SU-DHL-6 (cell line): ENCODE results near the gene PPIG.
"Not testable (repeated sequence)": the region's sequence is repeated elsewhere in the genome, so short reads cannot be mapped to it uniquely, and the experiment has no call there.

ENCODE experiments used
- H2AFZ ChIP-seq: fragments of 200-600 bp; sonication (generic); 2 replicates; pipeline ENCODE4 v1.6.1; 2014; ENCODE audit warnings: low read depth, mild to moderate bottlenecking, moderate library complexity, mixed read lengths, antibody characterized with exemption, low read length; ENCODE audit not compliant: severe bottlenecking
- H3F3A ChIP-seq: fragments of 200-600 bp; shearing (Covaris generic); 2 replicates; pipeline ENCODE4 v1.6.0; 2016; ENCODE audit warnings: antibody characterized with exemption, mild to moderate bottlenecking; ENCODE audit not compliant: insufficient read depth
- H3K27ac ChIP-seq: fragments of 200-600 bp; sonication (generic); 2 replicates; pipeline ENCODE4 v1.5.1; 2016; ENCODE audit warnings: low read depth, mild to moderate bottlenecking, low read length, moderate library complexity, mixed read lengths
- H3K27me3 ChIP-seq: fragments of 200-600 bp; sonication (generic), shearing (Covaris generic); 2 replicates; pipeline ENCODE4 v1.6.0; 2014; ENCODE audit warnings: mild to moderate bottlenecking, low read length
- H3K36me3 ChIP-seq: fragments of 200-600 bp; sonication (generic); 2 replicates; pipeline ENCODE4 v1.6.1; 2014; ENCODE audit warnings: mild to moderate bottlenecking, low read length, mixed read lengths
- H3K4me2 ChIP-seq: fragments of 300-600, 200-600 bp; shearing (Covaris generic), sonication (generic); 2 replicates; pipeline ENCODE4 v1.6.0; 2014; ENCODE audit warnings: low read length, low read depth, mild to moderate bottlenecking; ENCODE audit not compliant: poor library complexity, severe bottlenecking
- H3K4me3 ChIP-seq: fragments of 200-600 bp; sonication (generic); 2 replicates; pipeline ENCODE4 v1.5.1; 2014; ENCODE audit warnings: antibody characterized with exemption, low read length, mild to moderate bottlenecking, mixed read lengths; ENCODE audit not compliant: insufficient read depth, poor library complexity, severe bottlenecking
- H3K79me2 ChIP-seq: fragments of 200-600 bp; sonication (generic); 2 replicates; pipeline ENCODE4 v1.6.1; 2014; ENCODE audit warnings: mild to moderate bottlenecking, low read length, moderate library complexity; ENCODE audit not compliant: insufficient read depth
- H3K9ac ChIP-seq: fragments of 200-600 bp; sonication (generic); 2 replicates; pipeline ENCODE4 v1.7.0; 2014; ENCODE audit warnings: mild to moderate bottlenecking, low read length
- H3K9me2 ChIP-seq: fragments of 200-600 bp; sonication (generic); replicated peaks from 2 replicates; pipeline ENCODE4 v1.6.1; 2014; ENCODE audit warnings: low read length; ENCODE audit not compliant: insufficient read depth
- H3K9me3 ChIP-seq: fragments of 200-600 bp; sonication (generic); 2 replicates; pipeline ENCODE4 v1.6.1; 2014; ENCODE audit warnings: low read length, mixed read lengths; ENCODE audit not compliant: insufficient read depth
- H4K20me1 ChIP-seq: fragments of 200-600 bp; sonication (generic); 2 replicates; pipeline ENCODE4 v1.6.1; 2014; ENCODE audit warnings: low read depth, mild to moderate bottlenecking, antibody characterized with exemption, low read length, moderate library complexity, mixed read lengths
- EZH2phosphoT487 ChIP-seq: fragments of 200-600 bp; sonication (generic), shearing (Covaris generic); conservative IDR thresholded peaks from 2 replicates; pipeline ENCODE4 v1.6.1; 2018; ENCODE audit warnings: mild to moderate bottlenecking, antibody characterized with exemption, low read length, moderate library complexity, mixed read lengths
- TF ChIP-seq, protein P1 (sequence below): fragments of 200-600 bp; sonication (generic); IDR thresholded peaks from one replicate; pipeline ENCODE4 v1.5.1; 2017; ENCODE audit warnings: antibody characterized with exemption, mild to moderate bottlenecking, low read length, moderate library complexity; ENCODE audit not compliant: insufficient read depth, poor library complexity, severe bottlenecking

The PPIG gene

DNA sequence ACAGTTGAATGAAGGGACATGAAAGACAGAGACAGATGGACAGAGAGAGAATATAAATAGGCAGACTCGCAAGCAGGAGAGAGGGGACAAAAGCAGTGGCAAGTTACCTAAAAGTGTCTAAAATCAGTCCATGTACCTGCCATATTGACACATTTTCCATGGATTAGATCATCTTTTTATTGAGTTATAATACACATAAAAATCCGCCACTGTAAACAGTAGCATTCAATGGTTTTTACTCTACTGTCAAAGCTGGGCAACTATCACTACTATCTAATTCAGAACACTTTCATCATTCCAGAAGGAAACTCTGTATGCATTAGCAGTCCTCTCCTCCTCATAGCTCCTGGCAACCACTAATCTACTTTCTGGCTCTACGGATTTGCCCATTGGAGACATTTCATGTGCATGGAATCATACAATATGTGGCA, 100.0 kb downstream of the PPIG start:
- Histone ChIP-seq H2AFZ (no peak overlapping the region), H3K9ac (no peak overlapping the region), H3K9me2 (no peaks in the 10 kb centered on the region), H3K9me3 (no peaks in the 10 kb centered on the region), H3K36me3 (no peaks in the 10 kb centered on the region), H3K4me3 (no peak overlapping the region), H3K79me2 (no peaks in the 10 kb centered on the region), H3F3A (no peaks in the 10 kb centered on the region), H3K4me2 (no peak overlapping the region), H3K27ac (no peak overlapping the region), H4K20me1 (no peaks in the 10 kb centered on the region), H3K27me3 (no peaks in the 10 kb centered on the region)
- TF ChIP-seq EZH2phosphoT487, result no peak
- TF ChIP-seq, protein P1, sequence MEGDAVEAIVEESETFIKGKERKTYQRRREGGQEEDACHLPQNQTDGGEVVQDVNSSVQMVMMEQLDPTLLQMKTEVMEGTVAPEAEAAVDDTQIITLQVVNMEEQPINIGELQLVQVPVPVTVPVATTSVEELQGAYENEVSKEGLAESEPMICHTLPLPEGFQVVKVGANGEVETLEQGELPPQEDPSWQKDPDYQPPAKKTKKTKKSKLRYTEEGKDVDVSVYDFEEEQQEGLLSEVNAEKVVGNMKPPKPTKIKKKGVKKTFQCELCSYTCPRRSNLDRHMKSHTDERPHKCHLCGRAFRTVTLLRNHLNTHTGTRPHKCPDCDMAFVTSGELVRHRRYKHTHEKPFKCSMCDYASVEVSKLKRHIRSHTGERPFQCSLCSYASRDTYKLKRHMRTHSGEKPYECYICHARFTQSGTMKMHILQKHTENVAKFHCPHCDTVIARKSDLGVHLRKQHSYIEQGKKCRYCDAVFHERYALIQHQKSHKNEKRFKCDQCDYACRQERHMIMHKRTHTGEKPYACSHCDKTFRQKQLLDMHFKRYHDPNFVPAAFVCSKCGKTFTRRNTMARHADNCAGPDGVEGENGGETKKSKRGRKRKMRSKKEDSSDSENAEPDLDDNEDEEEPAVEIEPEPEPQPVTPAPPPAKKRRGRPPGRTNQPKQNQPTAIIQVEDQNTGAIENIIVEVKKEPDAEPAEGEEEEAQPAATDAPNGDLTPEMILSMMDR, result no peak

DNA sequence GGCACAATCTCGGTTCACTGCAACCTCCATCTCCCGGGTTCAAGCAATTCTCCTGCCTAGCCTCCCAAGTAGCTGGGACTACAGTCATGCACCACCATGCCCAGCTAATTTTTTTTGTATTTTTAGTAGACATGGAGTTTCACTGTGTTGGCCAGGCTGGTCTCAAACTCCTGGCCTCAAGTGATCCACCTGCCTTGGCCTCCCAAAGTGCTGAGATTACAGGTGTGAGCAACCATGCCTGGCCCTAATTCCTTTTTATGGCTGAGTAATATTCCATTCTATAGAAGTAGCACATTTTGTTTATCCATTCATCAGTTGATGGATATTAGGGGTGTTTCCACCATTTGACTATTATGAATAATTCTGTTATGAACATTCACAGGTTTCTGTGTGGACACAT, 100.6 kb downstream of the PPIG start:
- H3K4me2 ChIP-seq, H3K27ac ChIP-seq, H3K4me3 ChIP-seq, H4K20me1 ChIP-seq, H3K9me2 ChIP-seq, H3K36me3 ChIP-seq, H3K9me3 ChIP-seq, H3F3A ChIP-seq, H2AFZ ChIP-seq, H3K79me2 ChIP-seq, H3K9ac ChIP-seq, H3K27me3 ChIP-seq: not testable (repeated sequence)

DNA sequence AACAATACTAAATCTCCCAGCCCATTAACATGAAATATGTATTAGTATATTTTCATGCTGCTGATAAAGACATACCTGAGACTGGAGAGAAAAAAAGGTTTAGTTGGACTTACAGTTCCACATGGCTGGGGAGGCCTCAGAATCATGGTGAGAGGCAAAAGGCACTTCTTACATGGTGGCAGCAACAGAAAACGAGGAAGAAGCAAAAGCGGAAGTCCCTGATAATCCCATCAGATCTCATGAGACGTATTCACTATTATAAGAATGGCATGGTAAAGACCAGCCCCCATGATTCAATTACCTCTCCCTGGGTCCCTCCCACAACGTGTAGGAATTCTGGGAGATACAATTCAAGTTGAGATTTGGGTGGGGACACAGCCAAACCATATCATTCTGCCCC, 102.7 kb downstream of the PPIG start:
- not testable (repeated sequence) for H3K27ac ChIP-seq, H3K9me2 ChIP-seq, H3K79me2 ChIP-seq, H3K4me3 ChIP-seq, H3K27me3 ChIP-seq, H4K20me1 ChIP-seq, H3F3A ChIP-seq, H3K4me2 ChIP-seq, H3K36me3 ChIP-seq, H3K9ac ChIP-seq, H3K9me3 ChIP-seq, H2AFZ ChIP-seq

- H3K9me3 ChIP-seq, H3F3A ChIP-seq, H3K4me2 ChIP-seq: not testable (repeated sequence)
Measured at GRCh38 chr2:169687943-169688342, 103.8 kb downstream of the PPIG start.

GRCh38 chr2:169690958-169691357, 106.8 kb downstream of the PPIG start:
- Histone ChIP-seq H3K4me2 (no peak overlapping the region), H3K27ac (no peak overlapping the region), H3K79me2 (no peaks in the 10 kb centered on the region), H2AFZ (no peak overlapping the region), H3F3A (no peaks in the 10 kb centered on the region), H3K9me2 (no peaks in the 10 kb centered on the region), H3K9me3 (no peaks in the 10 kb centered on the region), H3K36me3 (no peaks in the 10 kb centered on the region), H3K27me3 (no peaks in the 10 kb centered on the region), H3K9ac (no peak overlapping the region), H4K20me1 (no peaks in the 10 kb centered on the region), H3K4me3 (no peak overlapping the region)
- TF ChIP-seq EZH2phosphoT487, result no peak
- TF ChIP-seq, protein P1, result no peak

More at GRCh38 chr2:169687943-169688342, 103.8 kb downstream of the PPIG start:
- H3K9me2 ChIP-seq, H3K4me3 ChIP-seq, H3K27ac ChIP-seq, H3K27me3 ChIP-seq, H2AFZ ChIP-seq, H3K36me3 ChIP-seq, H3K79me2 ChIP-seq, H4K20me1 ChIP-seq, H3K9ac ChIP-seq: not testable (repeated sequence)
